H9 (cell line): Measurements from ENCODE around the gene GTF3C5. TPM values are rescaled to one million over a fixed set of nuclear protein-coding genes. Genes with fewer than 3 reads are reported as not detected.

Experiments
- DNase-seq: peaks from one replicate; pipeline ENCODE4 v3.0.0-alpha.2; 2017
- H2AFZ ChIP-seq: one replicate; pipeline ENCODE4 v1.6.1; 2013; ENCODE audit warnings: mild to moderate bottlenecking, low read length, control low read depth, moderate library complexity
- H2AK5ac ChIP-seq: 2 replicates; pipeline ENCODE4 v1.6.1; 2013; ENCODE audit warnings: low read length, control low read depth, mixed read lengths; ENCODE audit not compliant: insufficient read length
- H2BK120ac ChIP-seq: one replicate; pipeline ENCODE4 v1.6.1; 2013; ENCODE audit warnings: low read depth, mild to moderate bottlenecking, low read length, control low read depth, inconsistent platforms; ENCODE audit not compliant: poor library complexity, severe bottlenecking
- H2BK12ac ChIP-seq: 2 replicates; pipeline ENCODE4 v1.6.1; 2013; ENCODE audit warnings: low read length, control low read depth, mixed read lengths, low read depth; ENCODE audit not compliant: insufficient read length
- H2BK15ac ChIP-seq: 2 replicates; pipeline ENCODE4 v1.6.1; 2013; ENCODE audit warnings: low read depth, low read length, control low read depth
- H2BK20ac ChIP-seq: one replicate; pipeline ENCODE4 v1.6.1; 2013; ENCODE audit warnings: low read depth, mild to moderate bottlenecking, low read length, control low read depth, inconsistent platforms; ENCODE audit not compliant: poor library complexity, severe bottlenecking
- H2BK5ac ChIP-seq: 2 replicates; pipeline ENCODE4 v1.6.1; 2013; ENCODE audit warnings: low read length, control low read depth, mixed read lengths; ENCODE audit not compliant: insufficient read length
- H3K14ac ChIP-seq: 2 replicates; pipeline ENCODE4 v1.6.1; 2013; ENCODE audit warnings: low read length, control low read depth; ENCODE audit not compliant: insufficient read depth
- H3K18ac ChIP-seq: 2 replicates; pipeline ENCODE4 v1.6.1; 2013; ENCODE audit warnings: low read depth, mild to moderate bottlenecking, mixed read lengths, low read length, control low read depth; ENCODE audit not compliant: insufficient read length
- H3K23ac ChIP-seq: 2 replicates; pipeline ENCODE4 v1.6.1; 2013; ENCODE audit warnings: low read length, control low read depth, mixed read lengths, low read depth; ENCODE audit not compliant: insufficient read length
- H3K23me2 ChIP-seq: 2 replicates; pipeline ENCODE4 v1.6.1; 2013; ENCODE audit warnings: low read depth, mild to moderate bottlenecking, mixed read lengths, low read length, control low read depth; ENCODE audit not compliant: insufficient read length, poor library complexity, severe bottlenecking
- H3K27ac ChIP-seq: 2 replicates; pipeline ENCODE4 v1.5.1; 2013; ENCODE audit warnings: low read length, control low read depth, mixed read lengths, low read depth; ENCODE audit not compliant: insufficient read length
- H3K27me3 ChIP-seq: 2 replicates; pipeline ENCODE4 v1.6.1; 2013; ENCODE audit warnings: low read length, control low read depth, inconsistent platforms; ENCODE audit not compliant: insufficient read depth
- H3K4ac ChIP-seq: 2 replicates; pipeline ENCODE4 v1.6.1; 2013; ENCODE audit warnings: low read depth, mild to moderate bottlenecking, control low read depth, inconsistent platforms, low read length, moderate library complexity
- H3K4me1 ChIP-seq: 2 replicates; pipeline ENCODE4 v1.6.1; 2013; ENCODE audit warnings: low read length, control low read depth, inconsistent platforms; ENCODE audit not compliant: insufficient read depth
- H3K4me2 ChIP-seq: 2 replicates; pipeline ENCODE4 v1.6.1; 2013; ENCODE audit warnings: low read length, control low read depth, mixed read lengths; ENCODE audit not compliant: insufficient read length, insufficient read depth
- H3K56ac ChIP-seq: 2 replicates; pipeline ENCODE4 v1.6.1; 2013; ENCODE audit warnings: low read depth, mild to moderate bottlenecking, mixed read lengths, low read length, control low read depth; ENCODE audit not compliant: insufficient read length
- H3K79me1 ChIP-seq: 2 replicates; pipeline ENCODE4 v1.6.1; 2013; ENCODE audit warnings: low read depth, mild to moderate bottlenecking, moderate library complexity, low read length, control low read depth, inconsistent platforms; ENCODE audit not compliant: insufficient read depth, poor library complexity, severe bottlenecking
- H3K79me2 ChIP-seq: 2 replicates; pipeline ENCODE4 v1.6.1; 2013; ENCODE audit warnings: low read length, control low read depth, inconsistent platforms; ENCODE audit not compliant: insufficient read depth
- H3K9ac ChIP-seq: 2 replicates; pipeline ENCODE4 v1.6.1; 2013; ENCODE audit warnings: low read length, control low read depth, mixed read lengths; ENCODE audit not compliant: insufficient read length; ENCODE audit errors: extremely low read depth
- H3K9me3 ChIP-seq: one replicate; pipeline ENCODE4 v1.6.1; 2013; ENCODE audit warnings: low read depth, low read length, inconsistent platforms; ENCODE audit not compliant: control insufficient read depth
- H3T11ph ChIP-seq: one replicate; pipeline ENCODE4 v1.6.1; 2013; ENCODE audit warnings: mild to moderate bottlenecking, low read length, control low read depth, inconsistent platforms
- H4K20me1 ChIP-seq: one replicate; pipeline ENCODE4 v1.6.1; 2013; ENCODE audit not compliant: control insufficient read depth, insufficient read length, insufficient read depth
- H4K5ac ChIP-seq: 2 replicates; pipeline ENCODE4 v1.6.1; 2013; ENCODE audit warnings: low read depth, mild to moderate bottlenecking, mixed read lengths, low read length, control low read depth; ENCODE audit not compliant: insufficient read length
- H4K8ac ChIP-seq: replicated peaks from 2 replicates; pipeline ENCODE4 v1.6.1; 2013; ENCODE audit warnings: low read length, control low read depth, mixed read lengths, low read depth; ENCODE audit not compliant: insufficient read length
- H4K91ac ChIP-seq: 2 replicates; pipeline ENCODE4 v1.6.1; 2013; ENCODE audit warnings: low read depth, mild to moderate bottlenecking, moderate library complexity, mixed read lengths, low read length, control low read depth; ENCODE audit not compliant: insufficient read length
- H3K27ac Mint-ChIP-seq, 3 experiments: 2 replicates in 2 of 3; 3 replicates in 1 of 3; pipeline ENCODE4 v1.8.0; 2020 to 2021; ENCODE audit warnings: mixed read lengths in 3 of 3, mild to moderate bottlenecking in 1 of 3, moderate library complexity in 1 of 3
- H3K27me3 Mint-ChIP-seq: 2 replicates; pipeline ENCODE4 v1.8.0; 2021; ENCODE audit warnings: low read depth, mild to moderate bottlenecking, moderate library complexity, mixed read lengths
- H3K36me3 Mint-ChIP-seq, 3 experiments: 2 replicates in 2 of 3; 3 replicates in 1 of 3; pipeline ENCODE4 v1.8.0; 2020 to 2021; ENCODE audit warnings: low read depth in 3 of 3, mixed read lengths in 3 of 3; ENCODE audit not compliant: insufficient read depth in 1 of 3
- H3K4me1 Mint-ChIP-seq, 2 experiments: 2 replicates each; pipeline ENCODE4 v1.8.0; 2020; ENCODE audit warnings: mixed read lengths in 2 of 2
- H3K4me3 Mint-ChIP-seq, 2 experiments: 2 replicates in 1 of 2; 3 replicates in 1 of 2; pipeline ENCODE4 v1.8.0; 2020 to 2021; ENCODE audit warnings: mild to moderate bottlenecking in 2 of 2, mixed read lengths in 2 of 2, moderate library complexity in 1 of 2
- H3K9me3 Mint-ChIP-seq, 2 experiments: 2 replicates in 1 of 2; 3 replicates in 1 of 2; pipeline ENCODE4 v1.8.0; 2020; ENCODE audit warnings: mild to moderate bottlenecking in 2 of 2, mixed read lengths in 2 of 2, moderate library complexity in 1 of 2
- CTCF ChIP-seq: fragments of 200-600 bp; sonication (generic); conservative IDR thresholded peaks from 3 replicates; pipeline ENCODE4 v1.8.0; 2021; ENCODE audit warnings: antibody characterized with exemption, mild to moderate bottlenecking
- WGBS: extraction: QIAGEN DNeasy Blood & Tissue Kit; methylation state at CpG from one replicate; pipeline ENCODE4 v1.1.7; 2013; ENCODE audit warnings: missing lambda C conversion rate, low lambda C conversion rate, mixed read lengths; ENCODE audit not compliant: insufficient read length; ENCODE audit errors: extremely low coverage; 5-methylcytosine and 5-hydroxymethylcytosine counted together
- total RNA-seq: library from RNA; stranded (reverse); gene quantifications from 2 replicates; pipeline ENCODE4 v1.2.1, GENCODE V29; 2021

GTF3C5 gene
- total RNA-seq, 1 experiment from 2014 or later = 88.9 TPM

GRCh38 chr9:133049043-133049442, 18.2 kb downstream of the GTF3C5 start:
- Histone ChIP-seq H2BK120ac (no peak overlapping the region), H3K56ac (no peak overlapping the region), H4K8ac (no peak overlapping the region), H3K79me1 (no peaks in the 10 kb centered on the region), H3K9ac (no peak overlapping the region), H2AFZ (no peak overlapping the region), H3K14ac (no peak overlapping the region), H3K27me3 (no peaks in the 10 kb centered on the region), H4K91ac (no peak overlapping the region), H3T11ph (no peak overlapping the region), H3K4ac (no peak overlapping the region), H3K79me2 (no peaks in the 10 kb centered on the region), H2BK15ac (no peak overlapping the region), H3K23ac (no peak overlapping the region), H2BK12ac (no peak overlapping the region), H4K20me1 (no peaks in the 10 kb centered on the region), H3K18ac (no peak overlapping the region), H3K27ac (no peak overlapping the region), H3K4me1 (no peaks in the 10 kb centered on the region), H3K9me3 (no peaks in the 10 kb centered on the region), H4K5ac (no peak overlapping the region), H2AK5ac (no peak overlapping the region), H2BK5ac (no peak overlapping the region), H3K4me2 (no peak overlapping the region), H3K23me2 (no peaks in the 10 kb centered on the region), H2BK20ac (no peak overlapping the region)
- TF ChIP-seq CTCF = no peak
- Mint-ChIP-seq H3K27ac (no peak overlapping the region), H3K4me3 (no peak overlapping the region; a peak in 1 of 5 replicates), H3K36me3 (peaks cover 32 to 82% (median 69%) of the 10 kb centered on the region in 3 experiments; a peak in 6 of 7 replicates), H3K27me3 (no peaks in the 10 kb centered on the region), H3K9me3 (no peaks in the 10 kb centered on the region), H3K4me1 (no peaks in the 10 kb centered on the region)
- no peak for DNase-seq
- no CpG with 5 or more reads among the region's 13 CpGs for whole genome bisulfite sequencing
